Fibroblast of gingiva (primary cell): ENCODE results near the gene MRPL14.
A peak's percentile ranks its signal among the peaks of the same experiment; 100 is the strongest.

Experiments
- DNase-seq: peaks from one replicate; pipeline ENCODE4 v3.0.0-alpha.2; 2011; ENCODE audit warnings: low read depth

The MRPL14 gene

DNA sequence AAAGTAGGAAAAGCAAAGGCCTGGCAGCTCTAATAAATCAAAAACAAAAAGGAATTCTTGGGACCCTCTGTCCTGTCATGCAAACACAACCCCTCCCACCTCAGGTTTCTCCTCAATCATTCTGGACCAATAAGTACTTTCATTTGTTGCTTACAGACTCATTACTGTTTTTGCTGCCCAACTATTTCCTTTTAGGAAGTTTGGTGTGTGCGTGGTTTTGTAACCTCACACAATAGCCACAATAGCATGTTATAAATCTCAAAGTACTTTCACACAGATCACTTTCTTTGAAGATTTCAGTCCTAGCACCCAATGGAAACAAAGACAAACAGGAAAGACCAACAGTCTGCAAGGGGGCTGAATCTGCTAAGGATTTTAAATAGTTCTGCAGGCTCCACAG, 4.5 kb downstream of the MRPL14 start:
- DNase-seq = peak; percentile 44

- no peak for DNase-seq
Measured at GRCh38 chr6:44120692-44121443, 6.4 kb downstream of the MRPL14 start.

DNA sequence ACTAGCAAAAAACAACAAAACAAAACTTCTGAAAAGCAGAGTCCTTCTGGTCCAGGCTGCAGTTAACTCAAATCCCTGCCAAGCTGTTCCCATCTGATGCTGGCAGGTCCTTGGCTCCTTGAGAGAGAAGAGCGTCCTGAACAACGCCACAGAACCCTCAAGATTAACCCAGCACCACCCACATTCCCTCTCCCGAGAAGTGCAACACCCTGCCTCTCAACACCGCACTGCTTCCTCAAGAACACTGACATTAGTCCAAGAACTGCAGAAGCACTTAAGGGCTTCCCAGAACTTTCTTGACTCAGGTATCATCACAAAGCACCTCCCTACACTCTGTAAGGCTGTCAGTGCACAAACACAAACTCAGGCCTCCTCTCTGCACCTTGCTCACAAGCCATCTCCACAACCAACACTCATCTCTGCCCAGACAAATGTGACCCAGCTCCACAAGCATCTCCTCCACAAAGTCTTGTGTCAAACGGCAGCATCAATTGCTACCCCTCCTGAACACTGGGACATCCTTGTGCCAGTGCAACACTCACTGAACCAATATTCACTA, 7.5 kb downstream of the MRPL14 start:
- peak; percentile 17 for DNase-seq

DNA sequence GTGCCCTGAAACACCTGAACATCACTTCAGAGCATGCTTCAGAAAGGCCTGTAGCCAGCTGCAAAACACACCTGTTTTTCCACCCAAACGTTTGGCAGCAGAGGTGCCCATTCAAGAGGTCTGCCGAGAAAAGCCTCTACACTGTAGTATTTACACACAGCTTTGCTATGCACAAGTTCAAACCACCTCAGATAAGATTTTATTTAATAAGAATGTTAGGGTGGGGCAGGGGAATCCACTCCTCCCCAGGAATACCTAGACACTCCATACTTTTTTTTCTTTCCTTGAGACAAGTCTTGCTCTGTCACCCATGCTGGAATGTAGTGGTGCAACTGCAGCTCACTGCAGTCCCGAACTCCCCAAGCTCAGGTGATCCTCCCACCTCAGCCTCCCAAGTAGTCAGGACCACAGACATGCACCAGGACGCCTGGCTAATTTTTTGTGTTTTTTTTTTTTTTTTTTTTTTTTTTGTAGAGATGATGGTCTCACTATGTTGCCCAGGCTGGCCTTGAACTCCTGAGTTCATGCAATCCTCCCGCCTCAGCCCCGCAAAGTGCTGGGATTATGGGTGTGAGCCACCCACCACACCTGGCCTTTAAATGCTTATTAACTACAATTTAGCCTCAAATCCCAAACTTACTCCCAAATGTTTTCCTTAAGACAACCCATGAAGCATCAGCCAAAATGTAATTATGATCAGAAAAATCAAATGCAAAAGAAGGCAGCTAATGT, 9.7 kb downstream of the MRPL14 start:
- no peak for DNase-seq

DNA sequence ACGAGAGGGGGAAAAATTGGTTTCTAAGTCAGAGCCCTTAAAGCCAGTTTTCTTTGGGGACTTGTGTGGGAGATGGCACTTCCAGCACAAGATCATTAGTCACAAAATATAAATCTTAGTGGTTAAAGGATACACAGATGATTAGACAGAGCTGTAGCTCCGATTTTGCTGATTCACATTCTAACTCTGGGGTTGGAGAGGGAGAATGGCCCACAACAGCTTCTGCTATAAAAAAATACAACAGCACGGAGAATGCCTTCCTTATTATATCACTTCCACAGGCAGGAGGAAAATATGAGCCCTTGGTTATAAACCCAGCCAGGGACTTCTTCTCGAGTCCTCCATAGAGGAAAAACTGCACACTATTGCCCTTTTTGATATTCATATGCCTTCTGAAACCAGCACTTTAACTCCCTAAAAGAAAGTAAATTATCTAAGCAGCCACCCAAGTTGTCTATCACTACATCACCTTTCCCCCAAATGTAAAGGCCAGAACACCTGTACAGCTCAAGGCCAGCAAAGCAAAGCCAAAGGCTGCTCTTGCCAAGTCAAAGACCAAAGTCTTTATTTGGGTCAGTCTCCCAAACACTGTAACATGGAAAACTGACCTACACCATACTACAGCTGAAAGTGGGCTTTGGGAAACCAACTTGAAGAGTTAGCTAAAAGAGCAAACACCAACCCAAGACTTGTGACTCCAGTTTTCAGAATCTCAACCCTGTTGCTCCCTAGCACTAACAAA, 10.4 kb downstream of the MRPL14 start:
- peak; percentile 77 for DNase-seq

GRCh38 chr6:44115866-44116265, 11.4 kb downstream of the MRPL14 start:
- DNase-seq = no peak

DNA sequence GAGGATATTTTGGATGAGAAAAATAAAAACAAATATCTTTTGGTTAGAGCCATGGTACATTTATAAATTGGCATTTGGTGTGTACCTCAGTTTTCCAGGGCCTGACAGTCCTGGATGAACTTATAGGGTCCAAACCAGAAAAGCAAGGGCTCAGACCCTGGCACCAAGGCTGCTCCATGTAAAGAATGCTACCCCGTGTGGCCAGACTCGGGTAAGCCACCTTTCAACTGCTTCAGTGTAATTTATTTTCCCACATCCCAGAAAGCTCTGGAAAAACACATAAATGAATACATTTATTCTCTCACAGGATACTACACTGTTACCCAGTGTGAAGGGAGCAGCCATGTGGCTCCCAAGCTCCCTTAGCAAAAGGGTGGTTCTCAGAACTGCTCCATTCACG, 13.8 kb downstream of the MRPL14 start:
- no peak for DNase-seq

- no peak for DNase-seq
Measured at GRCh38 chr6:44111434-44112417, 15.5 kb downstream of the MRPL14 start.

DNA sequence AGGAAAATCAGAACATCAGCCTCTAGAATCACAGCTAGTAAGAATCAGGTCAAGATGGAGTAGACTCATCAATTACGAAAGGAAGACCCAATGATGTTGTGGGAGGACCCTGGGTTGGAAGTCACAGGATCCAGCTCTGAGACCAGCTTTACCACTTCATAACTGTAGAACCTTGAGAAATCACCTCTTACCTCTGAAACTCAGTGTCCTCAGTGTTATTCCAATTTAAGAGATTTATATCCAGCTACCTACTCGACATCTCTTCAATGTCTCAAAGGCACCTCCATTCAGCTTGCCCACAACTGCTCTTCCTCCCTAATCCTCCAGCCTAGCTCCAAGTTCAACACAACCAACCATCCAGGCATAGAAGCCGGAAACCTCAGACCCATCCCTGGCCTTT, 16.3 kb downstream of the MRPL14 start:
- DNase-seq = no peak

DNA sequence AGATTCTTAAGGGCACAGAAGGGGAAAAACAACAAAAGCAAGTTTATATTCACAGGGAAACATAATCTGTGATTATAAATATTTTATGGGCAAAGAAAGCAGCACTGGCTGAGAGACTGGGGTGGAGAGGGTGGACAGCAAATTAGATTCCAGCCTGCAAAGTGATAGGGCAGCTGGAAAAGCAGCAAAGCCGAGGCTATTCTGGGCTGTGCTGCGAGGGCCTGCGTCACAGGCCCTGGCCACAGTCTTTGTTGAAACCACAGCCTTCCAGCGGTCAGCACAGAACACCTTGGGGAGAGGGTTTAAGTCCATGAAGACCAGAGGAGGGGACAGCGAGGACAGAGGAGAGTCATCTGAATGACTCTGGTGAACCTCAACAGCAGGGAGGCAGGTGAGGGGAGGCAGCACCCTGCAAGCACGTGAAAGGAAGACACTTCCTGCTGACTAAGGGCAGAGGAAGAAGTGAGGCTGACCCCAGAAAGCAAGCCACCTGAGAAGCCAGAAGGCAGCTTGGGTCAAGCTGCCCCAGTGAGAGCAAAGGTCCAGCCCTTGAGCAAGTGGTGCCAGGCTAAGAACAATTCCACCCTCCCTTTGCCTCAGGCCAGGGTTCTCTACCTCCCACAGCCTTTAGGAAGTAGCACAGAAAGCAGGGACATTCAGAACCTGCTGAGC, 17.1 kb downstream of the MRPL14 start:
- DNase-seq = no peak

GRCh38 chr6:44109212-44109611, 18.0 kb downstream of the MRPL14 start:
- DNase-seq = no peak

DNA sequence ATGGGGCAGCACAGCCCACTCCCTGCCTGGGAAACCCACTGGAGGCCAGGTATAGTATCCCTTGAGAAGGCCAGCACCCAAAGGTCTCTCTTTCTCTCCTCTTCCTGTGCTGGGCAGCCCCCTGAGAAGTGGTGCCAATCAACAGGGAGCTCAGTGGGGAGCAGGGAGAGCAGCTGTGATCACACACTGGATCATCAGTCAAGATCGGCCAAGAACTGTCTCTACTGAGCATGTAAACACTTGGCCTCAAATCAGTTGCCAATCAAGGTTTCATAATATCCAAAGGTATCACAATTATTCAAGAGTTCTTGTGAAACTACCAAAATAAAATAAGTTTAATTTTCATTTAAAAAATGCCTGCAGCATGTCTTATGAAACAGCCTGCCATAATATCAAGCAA, 18.8 kb downstream of the MRPL14 start:
- DNase-seq = no peak

DNA sequence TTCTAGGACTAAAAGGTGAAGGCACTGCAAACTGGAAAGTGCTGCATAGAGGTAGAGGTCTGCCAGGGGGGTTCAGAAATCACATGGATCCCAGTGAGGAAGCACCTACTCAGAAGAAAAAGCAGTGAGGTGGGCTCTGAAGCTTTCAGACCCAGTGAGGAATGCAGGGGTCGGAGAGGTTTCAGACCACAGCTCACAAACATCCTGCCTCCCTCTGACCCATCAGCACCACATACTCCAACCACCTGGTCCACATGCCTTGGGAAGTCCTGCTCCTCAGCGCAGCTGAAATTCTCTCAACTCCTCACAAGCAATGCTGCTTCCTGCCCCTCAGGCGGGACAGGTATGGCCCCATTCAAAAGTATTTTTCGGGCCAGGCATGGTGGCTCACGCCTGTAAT, 20.2 kb downstream of the MRPL14 start:
- no peak for DNase-seq

DNA sequence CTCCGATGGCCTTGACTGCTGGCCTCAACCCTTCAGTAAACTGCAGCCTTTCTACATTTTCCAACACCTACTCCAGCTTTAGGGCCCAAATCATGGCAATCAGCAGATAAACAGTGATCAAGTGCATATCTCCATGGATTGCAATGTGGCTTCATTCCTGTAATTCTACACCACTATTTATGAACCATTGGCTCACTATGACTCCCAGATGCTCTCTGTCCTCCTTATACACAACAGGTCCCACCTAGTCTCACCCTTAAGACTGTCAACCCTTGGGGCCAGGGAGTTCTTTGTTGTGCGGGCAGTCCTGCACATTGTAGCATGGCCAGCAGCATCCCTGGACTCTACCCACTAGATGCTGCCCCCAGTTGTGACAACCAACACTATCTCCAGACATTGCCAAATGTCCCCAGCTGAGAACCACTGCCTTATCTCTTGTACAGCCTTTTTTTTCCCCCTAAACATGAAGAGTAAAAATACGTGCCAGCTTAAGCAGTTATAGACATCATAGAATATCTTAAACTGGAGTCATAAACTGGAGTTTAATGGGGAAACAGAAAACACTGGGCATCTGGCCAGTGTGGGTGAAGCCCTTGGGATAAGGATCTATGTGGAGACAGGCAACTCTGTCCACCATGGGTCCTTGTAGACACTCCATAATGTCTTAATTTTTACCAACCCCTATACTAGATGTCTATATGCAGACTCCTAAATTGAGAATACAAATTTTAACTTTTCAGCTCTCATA, 21.1 kb downstream of the MRPL14 start:
- DNase-seq = peak; percentile 31

DNA sequence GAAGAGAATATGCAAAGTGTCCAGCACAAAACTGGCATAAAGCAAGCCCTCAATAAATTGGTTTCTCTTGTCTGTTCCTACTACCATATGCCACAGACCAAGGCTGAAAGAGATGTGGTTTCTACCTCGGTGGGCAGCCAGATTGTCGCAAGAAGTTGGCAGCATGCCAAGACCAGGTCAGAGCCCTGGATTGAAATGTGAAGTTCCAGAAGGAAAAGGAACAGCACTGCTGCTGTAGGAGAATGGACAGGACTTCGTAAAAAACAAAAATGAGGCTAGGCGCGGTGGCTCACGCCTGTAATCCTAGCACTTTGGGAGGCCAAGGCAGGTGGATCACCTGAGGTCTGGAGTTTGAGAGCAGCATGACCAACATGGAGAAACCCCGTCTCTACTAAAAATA, 22.1 kb downstream of the MRPL14 start:
- DNase-seq = no peak

DNA sequence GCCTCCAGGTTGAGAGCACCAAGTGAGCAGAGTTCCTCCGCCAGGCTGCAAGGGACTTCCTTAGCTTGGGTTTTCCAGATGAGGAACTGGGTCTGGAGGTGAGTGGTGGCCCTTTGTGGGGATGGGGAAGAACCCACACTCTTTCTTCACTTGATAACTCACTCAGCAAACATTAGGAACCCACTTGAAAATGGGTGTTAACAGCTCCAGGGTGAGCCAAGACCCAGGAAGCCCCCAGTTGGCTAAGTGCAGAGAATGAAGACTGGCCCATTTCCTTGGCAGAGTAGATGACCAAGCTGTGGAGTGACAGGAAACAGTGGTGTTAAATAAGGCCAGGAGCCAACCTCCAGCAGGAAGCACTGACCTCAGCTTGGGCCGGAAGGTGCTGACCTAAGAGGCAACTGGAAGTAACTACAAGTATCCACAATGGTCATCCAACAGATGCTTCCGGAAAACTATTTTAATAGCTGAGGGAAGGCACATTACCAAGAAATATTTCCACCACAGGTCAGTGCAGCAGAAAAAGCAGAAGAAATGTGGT, 22.7 kb downstream of the MRPL14 start:
- no peak for DNase-seq

GRCh38 chr6:44102527-44102926, 24.7 kb downstream of the MRPL14 start:
- DNase-seq = no peak

GRCh38 chr6:44101832-44102231, 25.4 kb downstream of the MRPL14 start:
- DNase-seq = no peak

DNA sequence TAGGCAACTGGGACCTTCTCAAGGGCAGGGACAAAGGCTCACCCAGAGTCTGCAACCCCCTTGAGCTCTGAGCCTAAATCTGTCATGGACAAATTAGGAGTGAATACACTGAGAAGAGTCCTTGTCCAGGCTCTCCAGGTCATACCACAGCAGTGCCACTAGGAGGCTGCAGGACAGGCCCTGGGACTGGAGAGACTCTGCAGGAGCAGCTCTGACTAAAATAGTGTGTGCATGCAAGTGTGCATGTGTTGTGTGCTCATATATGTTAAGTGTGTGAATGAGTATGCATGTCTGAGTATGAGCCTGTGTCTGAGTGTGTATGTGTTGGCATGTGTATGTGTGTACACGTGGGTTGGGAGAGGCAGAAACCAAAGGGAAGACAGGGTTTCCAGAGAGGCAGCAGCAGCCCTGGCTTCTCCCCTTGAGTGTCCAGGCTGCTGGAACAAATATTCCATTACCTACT, 27.1 kb downstream of the MRPL14 start:
- DNase-seq = peak; percentile 20

DNA sequence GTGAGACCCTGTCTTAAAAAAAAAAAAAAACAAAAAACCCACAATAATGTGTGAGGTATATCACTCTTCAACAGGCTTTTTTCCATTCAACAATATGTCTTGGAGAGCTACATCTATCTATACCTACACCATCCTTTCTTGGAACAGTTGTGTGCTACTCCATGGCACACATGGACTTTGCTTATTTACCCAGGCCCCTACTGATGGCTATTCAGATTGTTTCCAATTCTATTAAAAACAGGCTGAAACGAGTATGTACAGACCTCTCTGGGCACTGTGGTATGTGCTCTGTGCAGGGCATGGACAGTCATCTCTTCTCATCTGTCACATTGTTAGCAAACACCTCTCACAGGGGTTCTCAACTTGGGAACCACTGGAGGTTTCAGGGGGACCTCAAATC, 28.1 kb downstream of the MRPL14 start:
- DNase-seq = no peak
